Erythroblast (primary cell): Measurements from ENCODE around the gene NAPEPLD.
A peak's percentile ranks its signal among the peaks of the same experiment; 100 is the strongest.
"Not testable (repeated sequence)": the region's sequence is repeated elsewhere in the genome, so short reads cannot be mapped to it uniquely, and the experiment has no call there.

Experiments used
- DNase-seq, 2 experiments: peaks; one replicate each; lab custom pipeline; 2025; lab: John Stamatoyannopoulos, UW
- GATA1 ChIP-seq: IDR thresholded peaks from 2 replicates; pipeline ENCODE4 v1.6.1; 2011; ENCODE audit warnings: low read depth, mild to moderate bottlenecking, control low read depth, low read length, moderate library complexity
- POLR2A ChIP-seq: IDR thresholded peaks from 2 replicates; pipeline ENCODE4 v1.6.1; 2011; ENCODE audit warnings: mild to moderate bottlenecking, low read length

NAPEPLD gene

DNA sequence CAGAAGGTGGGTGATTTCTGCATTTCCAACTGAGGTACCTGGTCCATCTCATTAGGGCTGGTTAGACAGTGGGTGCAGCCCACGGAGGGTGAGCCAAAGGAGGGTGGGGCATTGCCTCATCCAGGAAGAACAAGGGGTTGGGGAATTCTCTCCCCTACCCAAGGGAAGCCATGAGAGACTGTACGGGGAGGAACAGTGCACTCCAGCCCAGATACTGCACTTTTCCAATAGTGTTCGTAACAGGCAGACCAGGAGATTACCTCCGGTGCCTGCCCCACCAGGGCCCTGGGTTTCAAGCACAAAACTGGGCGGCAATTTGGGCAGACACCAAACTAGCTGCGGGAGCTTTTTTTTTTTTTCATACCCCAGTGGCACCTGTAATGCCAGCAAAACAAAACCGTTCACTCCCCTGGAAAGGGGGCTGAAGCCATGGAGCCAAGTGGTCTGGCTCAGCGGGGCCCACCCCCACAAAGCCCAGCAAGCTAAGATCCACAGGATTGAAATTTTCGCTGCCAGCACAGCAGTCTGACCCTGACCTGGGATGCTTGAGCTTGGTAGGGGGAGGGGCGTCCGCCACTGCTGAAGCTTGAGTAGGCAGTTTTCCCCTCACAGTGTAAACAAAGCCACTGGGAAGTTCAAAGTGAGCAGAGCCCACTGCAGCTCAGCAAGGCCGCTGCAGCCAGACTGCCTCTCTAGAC, 42.7 kb downstream of the NAPEPLD start:
- no peak for TF ChIP-seq POLR2A
- no peak for TF ChIP-seq GATA1
- no peak for DNase-seq

DNA sequence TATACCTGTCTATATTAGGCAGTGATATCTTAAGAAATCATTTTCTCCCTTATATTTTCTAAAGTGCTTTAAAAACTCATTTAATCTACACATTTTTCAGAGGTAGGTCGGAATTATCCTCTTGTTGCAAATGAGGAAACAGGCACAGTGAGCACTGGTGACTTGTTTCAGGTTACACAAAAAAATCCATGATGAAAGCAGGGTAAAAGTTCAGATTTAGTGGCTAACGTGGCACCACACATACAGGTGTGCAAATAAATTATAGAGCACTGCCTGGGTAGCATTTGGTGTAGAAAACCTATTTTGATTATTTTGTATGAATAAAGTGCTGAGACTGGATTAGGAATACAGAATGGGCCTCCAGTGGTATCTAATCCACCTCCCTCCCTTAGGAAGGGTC, 47.4 kb downstream of the NAPEPLD start:
- DNase-seq: no peak
- TF ChIP-seq POLR2A: no peak
- TF ChIP-seq GATA1: no peak

- TF ChIP-seq GATA1 (no peak), POLR2A (no peak)
- DNase-seq: no peak
Measured at GRCh38 chr7:103100348-103100747, 48.6 kb downstream of the NAPEPLD start.

DNA sequence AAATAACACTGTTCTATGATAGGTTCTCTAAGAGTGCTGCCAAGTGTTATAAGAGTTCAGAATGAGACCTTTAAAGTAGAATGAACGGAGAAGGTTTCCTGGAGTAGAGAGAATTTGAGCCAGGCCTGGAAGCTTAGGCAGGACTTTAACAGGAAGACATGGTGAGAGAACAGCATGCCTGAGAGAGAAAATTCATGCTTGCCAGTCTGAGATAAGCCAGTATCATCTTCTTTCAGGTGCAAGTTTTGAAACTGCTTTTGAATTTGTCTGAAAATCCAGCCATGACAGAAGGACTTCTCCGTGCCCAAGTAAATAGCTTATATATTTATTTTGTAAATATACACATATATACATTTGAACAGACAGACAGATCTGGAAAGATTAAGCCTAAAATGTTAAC, 51.9 kb downstream of the NAPEPLD start:
- TF ChIP-seq POLR2A (no peak), GATA1 (no peak)
- peak; percentile 59 to 74 for DNase-seq

DNA sequence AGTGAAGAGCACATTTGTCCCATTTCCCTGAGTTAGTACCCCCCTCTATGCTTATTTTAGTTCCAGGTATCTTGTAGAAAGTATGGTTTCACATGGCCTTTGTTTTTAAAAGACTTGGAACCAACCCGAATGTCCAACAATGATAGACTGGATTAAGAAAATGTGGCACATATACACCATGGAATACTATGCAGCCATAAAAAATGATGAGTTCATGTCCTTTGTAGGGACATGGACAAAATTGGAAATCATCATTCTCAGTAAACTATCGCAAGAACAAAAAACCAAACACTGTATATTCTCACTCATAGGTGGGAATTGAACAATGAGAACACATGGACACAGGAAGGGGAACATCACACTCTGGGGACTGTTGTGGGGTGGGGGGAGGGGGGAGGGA, 53.3 kb downstream of the NAPEPLD start:
- DNase-seq: not testable (repeated sequence)

DNA sequence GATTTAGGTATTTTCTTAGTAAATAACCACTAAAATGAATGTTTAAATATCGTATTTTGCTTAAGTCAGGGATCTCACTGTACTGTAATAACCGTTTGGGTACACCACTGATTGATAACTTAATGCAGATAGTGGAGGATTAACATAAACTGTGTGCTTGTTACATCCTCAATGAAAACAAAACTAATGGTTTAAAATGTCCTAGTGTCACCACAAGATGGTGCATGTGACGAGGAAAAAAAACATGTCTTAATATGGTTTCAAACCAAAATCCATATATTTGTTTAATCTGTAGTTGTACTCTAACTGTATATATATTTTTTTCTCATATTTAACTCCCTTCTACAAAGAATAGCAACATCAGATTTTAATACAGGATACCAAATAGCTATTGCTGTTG, 54.8 kb downstream of the NAPEPLD start:
- DNase-seq: peak; percentile 47 to 49
- TF ChIP-seq POLR2A (no peak), GATA1 (no peak)

DNA sequence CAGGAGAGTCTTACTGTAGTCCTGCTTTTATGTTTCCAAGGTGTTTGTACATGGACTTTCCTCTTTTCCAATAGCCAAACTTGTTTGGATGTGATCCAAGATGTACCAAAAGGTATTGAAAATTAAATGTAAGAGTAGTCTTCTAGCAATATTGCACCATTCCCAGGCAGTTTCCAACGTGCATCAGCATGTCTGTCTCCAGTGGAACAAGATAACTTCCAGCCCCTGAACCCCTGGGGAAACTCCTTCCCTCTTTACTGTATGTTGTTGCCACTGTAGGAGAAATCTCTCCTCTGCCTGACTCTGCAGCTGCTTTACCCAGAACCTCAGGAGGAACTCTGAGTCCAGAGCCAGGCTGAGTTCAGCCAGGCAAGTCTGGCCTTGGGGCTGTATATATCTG, 55.5 kb downstream of the NAPEPLD start:
- no peak for DNase-seq
- TF ChIP-seq POLR2A (no peak), GATA1 (no peak)

- not testable (repeated sequence) for DNase-seq
Measured at GRCh38 chr7:103092321-103092720, 56.6 kb downstream of the NAPEPLD start.

DNA sequence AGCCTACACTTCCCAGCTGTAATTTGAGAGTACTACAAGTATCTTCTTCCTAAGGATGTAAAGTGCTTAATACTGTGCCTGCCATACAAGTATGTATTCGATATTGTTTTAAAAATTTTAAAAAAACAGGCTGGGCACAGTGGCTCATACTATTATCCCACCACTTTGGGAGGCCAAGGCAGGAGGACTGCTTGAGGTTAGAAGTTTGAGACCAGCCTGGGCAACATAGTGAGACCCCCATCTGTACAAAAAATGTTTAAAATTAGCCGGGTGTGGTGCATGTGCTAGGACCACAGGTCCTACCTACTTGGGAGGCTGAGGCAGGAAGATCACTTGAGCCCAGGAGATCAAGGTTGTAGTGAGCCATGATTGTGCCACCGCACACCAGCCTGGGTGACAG, 65.7 kb downstream of the NAPEPLD start:
- TF ChIP-seq GATA1: no peak
- no peak for TF ChIP-seq POLR2A
- DNase-seq: no peak

DNA sequence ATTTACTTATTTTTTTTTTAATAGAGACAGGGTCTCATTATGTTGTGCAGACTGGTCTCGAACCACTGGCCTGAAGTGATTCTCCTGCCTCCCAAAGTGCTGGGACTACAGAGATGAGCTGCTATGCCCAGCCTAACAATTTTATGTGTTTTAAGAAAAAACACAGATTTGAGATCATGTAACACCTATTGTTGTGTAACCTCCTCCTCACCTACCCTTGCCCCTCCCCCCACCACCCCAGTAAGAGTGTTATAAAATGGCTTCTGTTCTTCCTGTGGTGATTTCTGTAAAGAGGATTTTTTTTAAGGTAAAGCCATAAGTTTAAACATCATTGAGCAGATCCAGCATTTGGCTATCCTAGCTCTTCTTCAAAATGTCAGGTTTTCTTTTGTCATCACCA, 66.4 kb downstream of the NAPEPLD start:
- TF ChIP-seq POLR2A: no peak
- no peak for TF ChIP-seq GATA1

GRCh38 chr7:103080923-103081322, 68.0 kb downstream of the NAPEPLD start:
- DNase-seq: no peak
- TF ChIP-seq POLR2A (no peak), GATA1 (no peak)

More for the DNA sequence above, 66.4 kb downstream of the NAPEPLD start:
- DNase-seq: no peak

DNA sequence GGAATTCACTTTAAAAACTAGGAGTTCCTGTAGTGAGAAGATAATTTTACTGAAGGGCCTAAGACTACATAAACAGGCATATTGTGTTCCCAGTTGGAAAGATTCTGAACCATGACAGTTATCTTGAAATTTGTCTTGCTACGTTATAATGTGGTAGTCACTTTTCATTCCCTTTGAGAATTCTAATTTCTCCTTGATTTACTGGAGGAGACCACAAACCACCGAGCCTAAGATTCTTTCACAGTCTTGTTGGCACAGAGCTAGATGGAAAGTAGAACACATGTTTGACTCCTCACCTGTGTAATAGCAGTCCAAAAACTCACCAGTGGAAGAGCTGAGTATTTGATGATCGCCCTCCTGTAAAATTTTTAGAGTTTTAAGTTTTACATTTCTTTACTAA, 69.1 kb downstream of the NAPEPLD start:
- TF ChIP-seq GATA1: no peak
- no peak for TF ChIP-seq POLR2A
- DNase-seq: no peak

GRCh38 chr7:103078226-103078625, 70.7 kb downstream of the NAPEPLD start:
- DNase-seq: not testable (repeated sequence)

DNA sequence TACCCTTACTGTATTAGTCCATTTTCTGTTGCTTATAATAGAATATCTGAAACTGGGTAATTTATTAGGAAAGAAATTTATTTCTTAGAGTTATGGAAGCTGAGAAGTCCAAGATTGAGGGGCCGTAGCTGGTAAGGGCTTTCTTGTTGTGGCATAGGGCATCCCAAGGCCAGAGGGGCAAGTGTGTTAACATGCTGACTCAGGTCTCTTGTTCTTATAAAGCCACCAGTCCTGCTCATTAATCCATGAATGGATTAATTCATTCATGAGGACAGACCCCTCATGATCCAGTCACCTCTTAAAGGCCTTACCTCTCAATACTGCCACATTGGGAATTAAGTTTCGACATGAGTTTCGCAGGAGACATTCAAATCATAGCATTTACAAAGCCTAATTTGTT, 71.6 kb downstream of the NAPEPLD start:
- no peak for DNase-seq
- no peak for TF ChIP-seq POLR2A
- TF ChIP-seq GATA1: no peak

DNA sequence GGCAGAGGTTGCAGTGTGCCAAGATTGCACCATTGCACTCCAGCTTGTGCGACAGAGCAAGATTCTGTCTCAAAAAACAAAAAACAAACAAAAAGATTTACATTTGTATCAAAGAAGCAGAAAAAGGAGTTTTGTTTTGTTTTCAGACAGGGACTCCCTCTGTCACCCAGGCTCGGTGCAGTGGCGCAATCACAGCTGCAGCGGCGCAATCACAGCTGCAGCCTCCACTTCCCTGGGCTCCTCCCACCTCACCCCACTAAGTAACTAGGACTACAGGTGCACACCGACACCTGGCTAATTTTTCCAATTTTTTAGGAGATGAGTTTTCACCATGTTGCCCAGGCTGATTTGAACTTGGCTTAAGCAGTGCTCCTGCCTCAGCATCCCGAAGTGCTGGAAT, 72.1 kb downstream of the NAPEPLD start:
- DNase-seq: peak; percentile 3 to 38
- TF ChIP-seq GATA1 (no peak), POLR2A (no peak)

DNA sequence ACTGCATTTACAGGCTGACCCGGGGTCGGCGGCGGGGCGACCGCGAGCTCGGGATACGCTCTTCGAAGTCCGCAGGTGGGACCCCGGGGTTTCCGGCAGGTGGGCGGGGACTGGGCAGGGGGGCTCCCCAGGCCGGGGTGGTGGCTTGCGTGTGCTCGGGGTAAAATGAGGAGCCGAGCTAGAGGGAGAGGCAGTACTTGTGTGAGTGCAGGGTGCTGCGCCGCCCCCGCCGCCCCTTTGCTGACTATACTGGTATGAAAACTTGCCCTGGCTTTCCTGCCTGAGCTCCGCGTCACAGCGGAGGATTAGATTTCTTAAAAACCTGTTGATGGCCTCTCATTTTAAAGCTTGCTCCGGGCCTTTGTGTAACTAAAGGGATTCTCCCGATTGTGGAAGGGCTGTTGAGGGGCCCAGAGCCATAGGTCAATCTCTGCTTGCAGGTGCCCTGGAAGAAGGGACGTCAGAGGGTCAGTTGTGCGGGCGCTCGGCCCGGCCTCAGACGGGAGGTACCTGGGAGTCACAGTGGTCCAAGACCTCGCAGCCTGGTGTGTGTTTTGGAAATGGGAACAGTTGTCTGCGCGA, 73.5 kb downstream of the NAPEPLD start:
- DNase-seq: peak; percentile 70 to 72
- TF ChIP-seq GATA1 (no peak), POLR2A (no peak)
